CD4-positive, alpha-beta T cell treated with Interleukin-10 for 1 hour (primary cell): ENCODE data around the gene DCAF10.
A peak's percentile ranks its signal among the peaks of the same experiment; 100 is the strongest.
"Not testable (repeated sequence)": the region's sequence is repeated elsewhere in the genome, so short reads cannot be mapped to it uniquely, and the experiment has no call there.

Experiments used
- DNase-seq: peaks from one replicate; pipeline ENCODE4 v3.0.0-alpha.2; 2020

Gene DCAF10

GRCh38 chr9:37909836-37910235, 109.2 kb downstream of the DCAF10 start:
- not testable (repeated sequence) for DNase-seq

- no peak for DNase-seq
Measured at GRCh38 chr9:37910271-37910670, 109.7 kb downstream of the DCAF10 start.

GRCh38 chr9:37911271-37911681, 110.7 kb downstream of the DCAF10 start:
- DNase-seq, result no peak

GRCh38 chr9:37913480-37914153, 113.0 kb downstream of the DCAF10 start:
- DNase-seq, result peak; percentile 83

GRCh38 chr9:37914154-37914551, 113.6 kb downstream of the DCAF10 start:
- DNase-seq, result no peak

- DNase-seq, result no peak
Measured at GRCh38 chr9:37914701-37915358, 114.2 kb downstream of the DCAF10 start.

GRCh38 chr9:37915911-37916470, 115.4 kb downstream of the DCAF10 start:
- no peak for DNase-seq

- no peak for DNase-seq
Measured at GRCh38 chr9:37916471-37917312, 116.1 kb downstream of the DCAF10 start.
